COLO668 (cell line): ENCODE results near the gene SHB.
"Not testable (repeated sequence)": the region's sequence is repeated elsewhere in the genome, so short reads cannot be mapped to it uniquely, and the experiment has no call there.

Experiments used
- DNase-seq: peaks from one replicate; lab custom pipeline; 2025; ENCODE audit not compliant: unreplicated experiment; lab: John Stamatoyannopoulos, UW

Gene SHB

GRCh38 chr9:37921546-37922300, 147.3 kb downstream of the SHB start:
- DNase-seq: no peak

- no peak for DNase-seq
These were observed 147.9 kb downstream of the SHB start for GRCh38 chr9:37921168-37921510.

- peak; percentile 24 for DNase-seq
These were observed 148.4 kb downstream of the SHB start for GRCh38 chr9:37920471-37921167.

DNA sequence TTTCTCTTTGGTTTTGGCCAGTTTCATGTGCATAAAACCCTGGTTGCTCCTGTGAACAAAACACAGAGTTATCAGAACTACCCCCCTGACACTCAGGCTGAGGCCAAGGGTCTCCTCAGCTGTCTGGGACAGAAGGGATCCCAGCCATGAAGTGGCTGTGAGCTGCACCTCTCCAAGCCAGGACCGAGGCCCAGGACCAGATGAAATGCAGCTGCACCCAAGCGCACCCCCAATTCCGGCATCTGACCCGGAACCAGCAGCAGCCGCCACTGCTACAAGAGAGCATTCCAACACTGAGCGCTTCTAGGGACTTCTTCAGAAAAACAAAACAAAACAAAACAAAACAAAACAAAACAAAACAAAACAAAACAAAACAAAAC, 149.1 kb downstream of the SHB start:
- no peak for DNase-seq

DNA sequence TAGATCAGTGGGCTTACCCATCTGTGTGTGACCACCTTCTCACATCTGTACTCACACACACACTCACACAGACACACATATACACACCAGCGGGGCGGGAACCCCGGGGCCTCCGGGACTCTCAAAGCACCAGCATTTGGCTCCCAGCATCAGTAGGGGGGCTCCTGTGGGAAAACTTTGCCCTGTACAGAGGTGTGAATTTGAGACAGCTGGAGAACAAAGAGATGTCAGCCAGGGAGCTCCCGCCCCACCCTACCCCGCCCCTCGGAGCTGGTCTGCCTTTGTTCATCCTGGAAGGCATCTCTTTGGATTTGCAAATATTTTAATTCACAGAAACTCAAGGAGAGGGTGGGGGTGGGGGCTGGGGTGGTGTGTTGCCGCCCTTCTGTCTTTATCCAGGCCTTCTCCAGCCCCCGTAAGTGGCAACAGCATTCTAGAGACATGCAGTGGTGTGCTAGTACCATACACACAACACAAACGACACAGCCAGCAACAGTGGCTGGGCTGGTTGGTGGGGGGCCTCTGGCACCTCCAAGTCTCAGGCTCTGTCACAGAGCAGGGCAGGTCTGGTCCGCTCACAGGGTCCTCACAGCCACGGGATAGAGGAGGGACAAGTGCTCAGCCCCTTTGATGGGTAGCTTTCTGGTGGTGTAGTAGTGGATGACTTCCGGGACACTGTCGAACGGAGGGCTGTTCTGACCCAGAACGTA, 149.6 kb downstream of the SHB start:
- DNase-seq: no peak

DNA sequence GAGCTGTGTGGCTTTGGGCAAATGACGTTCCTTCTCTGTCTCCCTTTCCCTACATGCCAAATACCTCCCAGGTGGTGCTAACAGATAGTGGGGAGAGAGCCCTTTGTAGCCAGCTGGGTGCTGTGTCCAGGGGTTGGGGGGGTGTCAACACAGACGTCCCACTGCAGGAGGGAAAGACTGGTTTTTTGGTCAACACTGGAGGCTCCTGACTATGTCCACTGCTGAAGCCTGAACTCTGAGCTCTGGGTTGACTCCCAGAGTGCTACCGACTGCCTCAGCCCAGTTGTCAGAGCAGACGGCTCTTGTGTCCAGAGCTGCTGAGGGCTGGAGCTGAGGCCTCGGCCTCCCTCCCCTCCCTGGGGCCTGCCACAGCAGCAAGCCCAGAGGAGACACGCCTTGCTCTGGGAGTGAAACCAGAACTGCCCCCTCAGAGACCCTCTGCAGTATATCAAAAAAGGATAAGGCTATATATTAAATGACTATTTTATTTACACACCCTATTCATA, 150.3 kb downstream of the SHB start:
- DNase-seq: no peak

DNA sequence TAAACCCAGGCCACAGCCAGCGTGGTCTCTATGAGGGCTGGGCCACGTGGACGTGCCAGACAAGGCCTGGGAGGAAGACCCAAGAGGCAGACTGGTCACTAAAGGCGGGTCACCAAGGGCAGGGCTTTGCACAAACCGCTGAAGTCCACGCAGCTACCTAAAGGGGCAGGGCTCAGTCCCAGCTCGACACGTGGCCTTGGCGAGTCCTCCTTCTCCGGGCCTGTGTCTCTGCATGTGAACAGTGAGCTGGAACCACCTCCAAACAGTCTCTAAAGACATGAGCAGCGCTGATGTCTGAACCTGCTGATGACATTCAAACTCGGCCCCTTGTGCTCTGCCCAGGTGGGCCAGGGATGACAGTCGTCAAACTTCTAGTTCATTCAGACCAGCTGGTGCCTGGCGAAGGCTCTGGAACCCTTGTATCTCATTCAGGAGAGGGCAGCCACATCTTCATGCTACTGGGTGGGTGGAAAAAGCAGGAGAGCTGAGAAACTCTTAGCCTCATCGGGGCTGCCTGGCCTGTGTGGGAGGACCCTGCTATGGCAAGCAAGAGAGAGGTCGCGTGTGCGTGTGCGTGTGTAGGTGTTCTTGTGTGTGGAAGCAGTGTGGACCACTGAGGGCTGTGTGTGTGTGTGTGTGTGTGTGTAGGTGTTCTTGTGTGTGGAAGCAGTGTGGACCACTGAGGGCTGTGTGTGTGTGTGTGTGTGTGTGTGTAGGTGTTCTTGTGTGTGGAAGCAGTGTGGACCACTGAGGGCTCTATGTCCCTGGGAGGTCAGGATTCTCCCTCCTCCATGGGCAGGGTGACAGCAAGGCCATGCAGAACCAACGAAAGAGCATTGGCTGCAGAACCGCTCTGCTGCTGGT, 151.0 kb downstream of the SHB start:
- no peak for DNase-seq

DNA sequence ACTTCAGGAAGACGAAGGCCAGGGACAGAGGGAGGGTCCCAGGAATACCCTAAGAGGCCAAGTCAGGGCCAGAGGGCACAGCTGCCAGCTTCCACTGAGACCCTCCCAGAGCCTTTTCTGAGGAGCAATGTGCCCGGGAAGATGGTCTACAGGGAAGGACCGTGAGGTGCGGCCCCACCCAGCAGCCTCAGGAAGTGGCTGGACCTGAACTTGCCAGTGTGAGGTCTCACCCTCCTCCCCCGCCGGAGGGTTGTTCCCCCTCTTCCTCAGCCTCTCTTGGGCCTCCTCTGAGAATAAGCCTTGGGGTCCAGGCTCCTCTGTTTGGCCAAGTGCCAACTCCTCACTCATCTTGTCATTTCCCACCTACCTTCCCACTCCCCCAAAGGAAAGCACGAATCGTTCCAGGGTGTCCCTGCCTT, 151.7 kb downstream of the SHB start:
- no peak for DNase-seq

DNA sequence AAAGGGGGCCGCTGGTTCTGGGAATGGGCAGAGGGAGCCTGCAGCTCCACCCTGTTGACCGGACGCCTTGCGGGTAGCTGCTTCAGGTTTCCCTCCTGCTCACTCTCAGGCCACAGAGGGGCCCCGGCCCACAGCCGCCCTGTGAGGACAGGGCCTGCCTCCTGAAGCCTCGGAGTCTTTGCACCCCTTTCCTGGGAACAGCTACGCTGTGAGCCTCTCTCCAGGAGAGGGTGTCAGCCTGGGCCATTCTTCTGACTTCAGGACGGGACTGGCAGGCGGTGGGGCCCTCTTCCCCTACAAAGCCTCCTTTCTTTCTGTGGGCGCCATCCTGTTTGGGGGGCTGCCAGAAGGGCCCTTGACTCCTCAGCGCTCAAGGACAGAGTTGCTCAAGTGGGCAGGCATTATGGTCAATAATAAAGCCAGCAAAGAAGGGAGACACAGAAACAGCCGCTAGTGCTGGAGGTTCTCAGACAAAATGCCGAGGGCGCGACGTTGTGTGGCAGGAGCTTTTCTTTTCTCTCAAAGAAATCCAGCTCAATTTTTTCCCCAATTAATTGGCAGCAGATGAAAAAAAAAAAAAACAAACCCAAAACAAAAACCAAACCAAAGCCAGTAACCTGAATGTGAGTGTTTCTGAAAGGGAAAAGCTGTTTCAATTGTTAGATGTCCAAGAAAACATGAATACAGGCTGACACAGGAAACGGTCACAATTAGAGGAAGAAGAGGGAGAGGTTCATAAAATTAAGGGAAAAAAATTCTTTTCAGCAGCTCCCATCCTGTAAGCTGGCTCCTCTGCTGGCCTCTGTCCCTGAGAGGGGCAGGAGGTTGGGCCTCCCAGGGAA, 152.3 kb downstream of the SHB start:
- no peak for DNase-seq

DNA sequence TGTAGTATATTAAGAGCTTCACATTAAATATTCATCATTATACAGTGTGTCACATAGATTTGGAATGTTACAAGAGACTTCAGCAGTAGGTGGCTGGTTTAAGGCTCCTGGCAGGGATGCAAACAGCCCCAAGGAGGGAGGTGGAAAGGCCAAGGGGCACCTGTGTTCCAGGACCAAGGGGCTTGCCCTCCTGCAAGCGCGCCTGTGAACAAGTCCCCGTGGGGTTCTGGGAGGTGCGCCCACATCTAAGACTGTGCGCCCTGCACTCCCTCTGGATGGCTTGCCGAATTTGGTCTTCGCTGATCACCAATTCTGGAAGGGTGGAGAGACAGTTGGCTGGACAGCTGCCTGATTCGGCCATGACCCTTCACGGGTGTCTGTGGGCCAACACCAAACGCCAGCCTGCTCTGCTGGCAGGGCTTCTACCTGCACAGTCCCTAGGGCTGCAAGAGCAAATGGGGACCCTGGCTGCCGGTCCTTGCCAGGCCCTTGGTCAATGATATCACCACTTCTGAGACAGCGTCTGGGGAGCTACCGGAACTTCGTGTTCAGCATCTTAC, 153.0 kb downstream of the SHB start:
- no peak for DNase-seq

GRCh38 chr9:37914701-37915358, 154.2 kb downstream of the SHB start:
- DNase-seq: no peak

DNA sequence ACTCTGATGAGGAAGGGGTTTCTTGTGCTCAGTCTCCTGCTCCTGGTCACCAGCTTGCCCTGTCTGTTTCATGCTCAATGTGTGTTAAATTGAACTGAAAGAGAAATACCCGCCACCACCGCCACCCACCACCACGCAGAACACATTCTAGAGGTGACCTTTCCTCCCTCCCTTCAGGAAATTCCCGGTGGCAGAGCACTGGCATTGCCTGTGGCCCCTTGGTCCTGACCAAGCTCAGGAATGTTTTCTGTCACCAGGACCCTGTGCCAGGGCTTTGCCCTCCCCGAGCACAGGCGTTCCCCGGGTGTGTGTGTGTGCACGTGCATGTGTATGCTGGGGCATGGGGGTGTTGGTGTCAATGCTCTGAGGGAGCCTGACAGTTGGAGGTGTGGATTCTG, 154.9 kb downstream of the SHB start:
- DNase-seq: no peak

DNA sequence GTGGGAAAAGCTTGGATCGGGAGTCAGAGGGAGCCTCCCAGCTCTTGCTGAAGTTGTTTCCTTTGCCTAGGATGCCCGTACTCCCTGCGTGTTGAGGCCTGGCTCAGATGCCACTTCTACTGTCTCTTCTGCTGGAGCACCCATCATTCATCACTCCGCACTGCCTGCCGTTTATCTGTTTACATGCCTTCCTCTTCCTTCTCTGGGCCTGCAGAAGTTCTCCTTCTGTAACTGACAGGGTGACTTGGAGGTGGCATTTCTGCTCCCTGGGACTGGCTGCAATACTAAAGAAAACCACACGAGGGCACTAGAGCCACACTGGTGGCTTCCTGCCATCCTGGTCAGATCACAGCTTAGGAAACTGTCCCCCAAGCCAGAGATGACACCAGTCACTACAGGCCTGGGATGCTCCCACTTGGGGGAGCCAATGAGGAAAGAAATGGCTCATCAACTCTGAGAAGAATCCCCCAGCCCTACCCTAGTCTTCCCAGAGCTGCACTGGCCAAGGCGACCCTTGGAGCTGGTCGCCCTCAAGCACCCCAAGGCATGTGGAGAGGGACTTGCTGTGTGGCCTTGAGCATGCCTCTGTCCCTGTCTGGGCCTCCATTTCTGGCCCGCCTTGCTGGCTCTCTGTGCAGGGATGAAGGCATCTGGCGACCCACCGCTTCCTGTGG, 155.4 kb downstream of the SHB start:
- peak; percentile 81 for DNase-seq

GRCh38 chr9:37911271-37911681, 157.8 kb downstream of the SHB start:
- no peak for DNase-seq

GRCh38 chr9:37910271-37910670, 158.8 kb downstream of the SHB start:
- DNase-seq: no peak

- not testable (repeated sequence) for DNase-seq
These were observed 159.2 kb downstream of the SHB start for GRCh38 chr9:37909836-37910235.

DNA sequence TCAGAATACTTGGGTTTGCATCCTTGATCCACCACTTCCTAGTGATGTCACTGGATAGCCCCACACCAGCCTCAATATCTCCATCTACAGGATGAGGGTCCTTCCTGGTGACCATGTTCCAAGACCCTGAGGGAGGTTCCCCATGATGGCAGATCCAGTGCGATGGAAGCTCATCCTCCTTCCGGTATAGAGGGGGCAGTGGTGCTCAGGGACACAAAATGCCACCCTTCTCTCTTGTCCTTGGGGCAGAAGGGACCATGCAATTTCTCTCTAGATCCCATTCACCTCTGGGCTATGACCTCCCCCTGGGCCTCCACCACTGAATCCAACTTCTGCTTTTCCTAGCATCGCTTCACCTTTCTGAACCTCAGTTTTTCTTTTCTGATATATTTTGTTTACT, 159.7 kb downstream of the SHB start:
- DNase-seq: no peak

DNA sequence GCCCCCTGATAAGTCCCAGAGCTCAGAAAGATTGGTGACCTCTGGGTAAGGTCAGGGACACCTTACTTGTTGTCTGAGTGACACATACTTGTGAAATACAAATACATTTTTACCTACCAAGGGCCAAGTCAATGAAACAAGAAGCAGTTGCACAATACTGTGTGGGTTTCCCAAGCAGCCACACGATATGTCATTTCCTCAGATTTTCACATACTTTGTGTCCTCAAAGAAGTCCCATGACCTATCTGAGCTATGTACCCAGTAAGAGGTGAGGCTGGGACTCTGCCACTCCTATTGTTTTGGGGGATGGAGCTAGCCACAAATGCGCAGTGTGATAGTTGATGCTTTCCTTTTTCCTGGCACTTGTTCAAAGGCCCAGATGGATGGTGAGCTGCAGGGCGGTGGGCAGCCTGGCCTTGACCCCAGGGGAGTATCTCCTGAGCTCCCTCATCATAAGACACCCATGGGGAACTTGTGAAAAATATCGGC, 160.3 kb downstream of the SHB start:
- DNase-seq: no peak

DNA sequence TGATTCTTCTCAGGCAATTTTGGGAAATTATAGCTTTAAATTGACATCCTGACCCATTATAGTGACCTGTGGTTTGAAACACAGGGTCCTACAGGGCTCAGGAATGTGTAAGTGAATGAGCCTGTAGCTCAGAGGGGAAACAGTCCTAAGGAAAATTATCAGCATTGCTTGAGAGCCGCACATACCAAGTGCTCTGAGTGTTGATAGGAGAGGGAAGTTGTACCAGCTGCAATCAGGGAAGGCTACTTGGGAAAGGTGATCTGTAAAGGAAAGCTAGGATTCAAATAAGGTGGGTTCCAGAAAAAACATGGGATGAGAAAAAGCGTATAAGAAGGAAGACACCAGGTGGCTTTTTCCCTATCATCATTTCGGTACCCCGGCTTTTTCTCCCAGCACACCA, 160.7 kb downstream of the SHB start:
- no peak for DNase-seq
